Measurements from ENCODE around the gene TOP3A.

GRCh38 chr17:18309202-18309601 is 5.6 kb downstream of the TOP3A start:
- TF ChIP-seq POLR2A (IDR thresholded peaks at IDR 0.05) (no peak), CTCF (IDR thresholded peaks at IDR 0.05) (no peak)
